Natural killer cell (primary cell): Measurements from ENCODE around the gene RGS1. TPM values are rescaled to one million over a fixed set of nuclear protein-coding genes. Genes with fewer than 3 reads are reported as not detected.
A peak's percentile ranks its signal among the peaks of the same experiment; 100 is the strongest.

Experiments
- ATAC-seq, 3 donors: fragments of 150-1000 bp in 2 of 3; fragments of 200-7000 bp in 1 of 3; cut with Tn5 transposase; 1 replicate in 1 of 3; 2 replicates in 2 of 3; pipeline ENCODE4 v1.10.0; 2021; ENCODE audit warnings: mild to moderate bottlenecking in 2 of 3, moderate library complexity in 2 of 3
- DNase-seq, 2 donors: peaks; one replicate each; pipeline versions ENCODE4 v3.0.0 to v3.0.0-alpha.2; 2013 to 2021; ENCODE audit warnings: mixed read lengths in 1 of 2
- H3K27ac ChIP-seq: one replicate; pipeline ENCODE4 v1.5.1; 2013; ENCODE audit warnings: mild to moderate bottlenecking, low read length
- H3K27me3 ChIP-seq: one replicate; pipeline ENCODE4 v1.6.1; 2013; ENCODE audit warnings: low read length; ENCODE audit not compliant: control insufficient read depth, insufficient read depth
- H3K36me3 ChIP-seq: one replicate; pipeline ENCODE4 v1.6.1; 2013; ENCODE audit warnings: low read length; ENCODE audit not compliant: control insufficient read depth, insufficient read depth
- H3K4me1 ChIP-seq: one replicate; pipeline ENCODE4 v1.6.1; 2013; ENCODE audit warnings: low read length; ENCODE audit not compliant: control insufficient read depth, insufficient read depth
- H3K4me3 ChIP-seq: one replicate; pipeline ENCODE4 v1.5.1; 2013; ENCODE audit warnings: low read length
- H3K9me3 ChIP-seq: one replicate; pipeline ENCODE4 v1.6.1; 2013; ENCODE audit warnings: low read length; ENCODE audit not compliant: control insufficient read depth, insufficient read depth
- H3K27ac Mint-ChIP-seq, 2 donors: one replicate each; pipeline ENCODE4 v1.8.0; 2022; ENCODE audit warnings: mild to moderate bottlenecking in 2 of 2, mixed read lengths in 2 of 2, moderate library complexity in 1 of 2
- H3K27me3 Mint-ChIP-seq, 2 donors: one replicate each; pipeline ENCODE4 v1.8.0; 2022; ENCODE audit warnings: low read depth in 2 of 2, mixed read lengths in 2 of 2
- H3K36me3 Mint-ChIP-seq: one replicate; pipeline ENCODE4 v1.8.0; 2022; ENCODE audit warnings: mixed read lengths
- H3K4me1 Mint-ChIP-seq, 2 donors: one replicate each; pipeline ENCODE4 v1.8.0; 2022; ENCODE audit warnings: mixed read lengths in 2 of 2
- H3K4me3 Mint-ChIP-seq: one replicate; pipeline ENCODE4 v1.8.0; 2022; ENCODE audit warnings: mild to moderate bottlenecking, moderate library complexity, mixed read lengths
- H3K9me3 Mint-ChIP-seq, 2 donors: one replicate each; pipeline ENCODE4 v1.8.0; 2022; ENCODE audit warnings: mixed read lengths in 2 of 2
- CTCF ChIP-seq: fragments of 200-600 bp; IDR thresholded peaks from one replicate; pipeline ENCODE4 v1.8.0; 2022; ENCODE audit warnings: antibody characterized with exemption
- WGBS: methylation state at CpG from one replicate; pipeline ENCODE4 v1.1.7; 2013; ENCODE audit warnings: missing lambda C conversion rate; ENCODE audit not compliant: insufficient coverage; 5-methylcytosine and 5-hydroxymethylcytosine counted together
- intact Hi-C: fragments of 100-400 bp; cut with micrococcal nuclease; formaldehyde crosslinking; loops from one replicate; pipeline ENCODE4 v1.14.2; 2022
- total RNA-seq, 4 donors: library from RNA; stranded (reverse); fragments of 120-200 nt in 1 of 4; gene quantifications; one replicate each; pipeline versions ENCODE4 v1.2.3 to v1.2.4, GENCODE V29; 2013 to 2022

RGS1 gene
- total RNA-seq, 3 donors from 2014 or later (not counting 1 experiment from before 2014, with no cell fraction given): 306 to 365 (median 343) TPM

- intact Hi-C loops: no loop called here
- H3K4me3 Mint-ChIP-seq: no peak overlapping the region
- no peaks in the 10 kb centered on the region for H3K4me1 ChIP-seq
- H3K27me3 ChIP-seq: no peaks in the 10 kb centered on the region
- peaks cover 7% of the 10 kb centered on the region for H3K9me3 ChIP-seq
- H3K27ac Mint-ChIP-seq: no peak overlapping the region
- ATAC-seq (no peak), DNase-seq (no peak)
- no peaks in the 10 kb centered on the region for H3K36me3 Mint-ChIP-seq
- no peak overlapping the region for H3K4me3 ChIP-seq
- peaks cover 0 to 2% of the 10 kb centered on the region in 2 donors for H3K27me3 Mint-ChIP-seq
- 95% methylated on average over 3 of the region's 3 CpGs for WGBS
- H3K27ac ChIP-seq: no peak overlapping the region
- H3K36me3 ChIP-seq: no peaks in the 10 kb centered on the region
- TF ChIP-seq CTCF: no peak
- peaks cover 4 to 29% of the 10 kb centered on the region in 2 donors for H3K4me1 Mint-ChIP-seq
- H3K9me3 Mint-ChIP-seq: peaks cover 0 to 6% of the 10 kb centered on the region in 2 donors
Observed at GRCh38 chr1:192566657-192567056, 8.9 kb upstream of the RGS1 start.

GRCh38 chr1:192568063-192568462 is 7.5 kb upstream of the RGS1 start:
- Histone ChIP-seq H3K27me3 (no peaks in the 10 kb centered on the region), H3K27ac (no peak overlapping the region), H3K4me3 (no peak overlapping the region), H3K4me1 (no peaks in the 10 kb centered on the region), H3K36me3 (no peaks in the 10 kb centered on the region), H3K9me3 (peaks cover 7% of the 10 kb centered on the region)
- Mint-ChIP-seq H3K4me1 (peaks cover 8 to 43% of the 10 kb centered on the region in 2 donors), H3K4me3 (no peak overlapping the region), H3K9me3 (peaks cover 0 to 6% of the 10 kb centered on the region in 2 donors), H3K27ac (no peak overlapping the region), H3K36me3 (no peaks in the 10 kb centered on the region), H3K27me3 (peaks cover 0 to 2% of the 10 kb centered on the region in 2 donors)
- intact Hi-C loops: no loop called here
- DNase-seq: no peak
- no CpG with 5 or more reads among the region's 1 CpG for WGBS
- no peak for TF ChIP-seq CTCF
- no peak for ATAC-seq

GRCh38 chr1:192571668-192572067 is 3.9 kb upstream of the RGS1 start:
- peaks cover 0 to 6% of the 10 kb centered on the region in 2 donors for H3K9me3 Mint-ChIP-seq
- intact Hi-C loops: no loop called here
- H3K27ac Mint-ChIP-seq: peak overlapping the region; percentile 45 to 76
- no peak for ATAC-seq
- H3K4me1 Mint-ChIP-seq: peaks cover 25 to 50% of the 10 kb centered on the region in 2 donors
- Histone ChIP-seq H3K27ac (no peak overlapping the region), H3K27me3 (no peaks in the 10 kb centered on the region), H3K9me3 (peaks cover 7% of the 10 kb centered on the region), H3K4me3 (no peak overlapping the region), H3K36me3 (no peaks in the 10 kb centered on the region), H3K4me1 (peaks cover 3% of the 10 kb centered on the region)
- no peaks in the 10 kb centered on the region for H3K27me3 Mint-ChIP-seq
- no peaks in the 10 kb centered on the region for H3K36me3 Mint-ChIP-seq
- peak in 1 of 2 donors; percentile 47 for DNase-seq
- TF ChIP-seq CTCF: no peak
- no peak overlapping the region for H3K4me3 Mint-ChIP-seq
- 70% methylated on average over 1 of the region's 2 CpGs for WGBS

- TF ChIP-seq CTCF: no peak
- H3K27me3 ChIP-seq: no peaks in the 10 kb centered on the region
- H3K27ac ChIP-seq: no peak overlapping the region
- no peak for ATAC-seq
- Mint-ChIP-seq H3K27ac (peak overlapping the region; percentile 76 to 91), H3K4me1 (peaks cover 25 to 59% of the 10 kb centered on the region in 2 donors), H3K9me3 (peaks cover 0 to 6% of the 10 kb centered on the region in 2 donors), H3K27me3 (no peaks in the 10 kb centered on the region), H3K36me3 (no peaks in the 10 kb centered on the region), H3K4me3 (no peak overlapping the region)
- no peak overlapping the region for H3K4me3 ChIP-seq
- intact Hi-C loops: no loop called here
- H3K4me1 ChIP-seq: peaks cover 3% of the 10 kb centered on the region
- no CpG with 5 or more reads among the region's 1 CpG for WGBS
- DNase-seq: no peak
- peaks cover 7% of the 10 kb centered on the region for H3K9me3 ChIP-seq
- no peaks in the 10 kb centered on the region for H3K36me3 ChIP-seq
Observed at GRCh38 chr1:192573499-192573898, 2.1 kb upstream of the RGS1 start.
